Glutamatergic neuron (in vitro differentiated cells): ENCODE results near the gene SERPINA4. TPM values are rescaled to one million over a fixed set of nuclear protein-coding genes. Genes with fewer than 3 reads are reported as not detected.
A peak's percentile ranks its signal among the peaks of the same experiment; 100 is the strongest.
"Not testable (repeated sequence)": the region's sequence is repeated elsewhere in the genome, so short reads cannot be mapped to it uniquely, and the experiment has no call there.

ENCODE experiments used
- DNase-seq: peaks from one replicate; pipeline ENCODE4 v3.0.0; 2022
- H3K27ac Mint-ChIP-seq: one replicate; pipeline ENCODE4 v1.8.0; 2020; ENCODE audit warnings: mild to moderate bottlenecking, mixed read lengths, inconsistent platforms; ENCODE audit not compliant: unreplicated experiment
- H3K27me3 Mint-ChIP-seq: one replicate; pipeline ENCODE4 v1.8.0; 2020; ENCODE audit warnings: mild to moderate bottlenecking, moderate library complexity, mixed read lengths, inconsistent platforms; ENCODE audit not compliant: unreplicated experiment
- H3K36me3 Mint-ChIP-seq: one replicate; pipeline ENCODE4 v1.8.0; 2020; ENCODE audit warnings: mild to moderate bottlenecking, mixed read lengths, inconsistent platforms; ENCODE audit not compliant: unreplicated experiment
- H3K4me1 Mint-ChIP-seq: one replicate; pipeline ENCODE4 v1.8.0; 2020; ENCODE audit warnings: mild to moderate bottlenecking, low read depth, mixed read lengths, inconsistent platforms; ENCODE audit not compliant: unreplicated experiment
- H3K4me3 Mint-ChIP-seq: one replicate; pipeline ENCODE4 v1.8.0; 2020; ENCODE audit warnings: mild to moderate bottlenecking, mixed read lengths, inconsistent platforms; ENCODE audit not compliant: unreplicated experiment
- H3K9me3 Mint-ChIP-seq: one replicate; pipeline ENCODE4 v1.8.0; 2020; ENCODE audit warnings: mild to moderate bottlenecking, moderate library complexity, mixed read lengths, inconsistent platforms; ENCODE audit not compliant: unreplicated experiment
- CTCF ChIP-seq: fragments of 200-600 bp; sonication (generic); IDR thresholded peaks from one replicate; pipeline ENCODE4 v1.5.0; 2021; ENCODE audit not compliant: partially characterized antibody, unreplicated experiment
- total RNA-seq: library from RNA; stranded (reverse); fragmentation: NEBNext Ultra II Directional; extraction: Animal tissue kit (Norgen Biotek cat#: 25700); gene quantifications from one replicate; pipeline ENCODE4 v1.2.1, GENCODE V29; 2021; ENCODE audit not compliant: unreplicated experiment

The SERPINA4 gene
- total RNA-seq, 1 donor from 2014 or later = not detected

DNA sequence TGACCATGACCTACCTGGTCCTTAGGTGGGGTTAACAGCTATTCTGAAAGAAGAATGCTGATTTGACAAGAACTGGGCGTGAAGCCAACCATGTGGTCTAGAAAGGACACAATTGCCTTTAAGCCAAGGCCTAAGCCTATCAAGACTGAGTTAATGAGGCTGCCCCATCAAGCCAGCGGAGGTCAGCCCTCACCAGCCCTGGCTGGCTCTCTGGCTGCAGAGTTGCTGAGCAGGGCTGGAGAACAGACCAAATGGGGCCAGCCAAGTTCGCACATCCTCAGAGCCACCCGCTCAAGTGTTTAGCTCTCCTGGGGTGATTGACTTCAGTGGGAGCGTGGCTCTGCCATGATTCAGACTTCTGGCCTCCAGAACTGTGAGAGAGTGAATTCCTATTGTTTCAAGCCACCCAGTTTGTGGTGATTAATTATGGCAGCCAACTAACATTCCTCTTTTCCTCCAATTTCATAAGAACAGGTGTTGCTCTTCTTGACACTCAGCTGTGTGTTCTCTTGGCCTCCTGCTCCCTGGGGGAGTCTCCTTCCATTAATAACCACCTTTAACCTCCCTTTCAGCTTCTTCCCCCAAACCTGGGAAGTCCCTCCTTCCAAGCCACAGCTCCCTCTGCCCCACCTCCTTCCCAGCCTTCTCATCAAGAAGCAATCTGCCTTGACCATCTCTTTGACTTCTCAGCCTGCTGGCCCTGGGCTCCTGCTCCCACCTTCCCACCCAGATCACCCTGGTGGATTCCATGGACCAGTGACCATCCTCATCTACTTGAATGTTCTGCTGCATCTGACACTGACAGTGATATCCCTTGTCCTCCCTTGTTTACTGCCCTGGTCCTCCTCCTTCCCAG, 14.7 kb downstream of the SERPINA4 start:
- Mint-ChIP-seq H3K4me1 (no peaks in the 10 kb centered on the region), H3K27me3 (no peaks in the 10 kb centered on the region), H3K9me3 (no peaks in the 10 kb centered on the region), H3K27ac (no peak overlapping the region), H3K4me3 (no peak overlapping the region), H3K36me3 (no peaks in the 10 kb centered on the region)
- no peak for TF ChIP-seq CTCF
- DNase-seq = no peak

- not testable (repeated sequence) for H3K27ac Mint-ChIP-seq, H3K9me3 Mint-ChIP-seq, H3K27me3 Mint-ChIP-seq, H3K4me3 Mint-ChIP-seq, H3K36me3 Mint-ChIP-seq, H3K4me1 Mint-ChIP-seq, DNase-seq
Measured at GRCh38 chr14:94577472-94577871, 16.2 kb downstream of the SERPINA4 start.

- Mint-ChIP-seq H3K4me1 (no peaks in the 10 kb centered on the region), H3K9me3 (no peaks in the 10 kb centered on the region), H3K27ac (no peak overlapping the region), H3K4me3 (no peak overlapping the region), H3K27me3 (no peaks in the 10 kb centered on the region), H3K36me3 (no peaks in the 10 kb centered on the region)
- no peak for TF ChIP-seq CTCF
- peak; percentile 0 for DNase-seq
Measured at GRCh38 chr14:94578712-94579111, 17.5 kb downstream of the SERPINA4 start.

- peaks cover 3% of the 10 kb centered on the region for H3K27me3 Mint-ChIP-seq
- no peaks in the 10 kb centered on the region for H3K9me3 Mint-ChIP-seq
- peak; percentile 24 for DNase-seq
- no peak for TF ChIP-seq CTCF
- H3K27ac Mint-ChIP-seq = no peak within 1 kb of the TSS
- no peak within 1 kb of the TSS for H3K4me3 Mint-ChIP-seq
- H3K36me3 Mint-ChIP-seq = peaks cover 6% of the 10 kb centered on the region
- no peaks in the 10 kb centered on the region for H3K4me1 Mint-ChIP-seq
Measured at GRCh38 chr14:94581127-94581999, 20.1 kb downstream of the SERPINA4 start, which contains the start of gene SERPINA5. Gene SERPINA5, plus strand, starts transcription at chr14:94581426. Its CDS starts 5,937 bp downstream, at chr14:94587363.

GRCh38 chr14:94582199-94582750, 21.0 kb downstream of the SERPINA4 start:
- TF ChIP-seq CTCF = no peak
- Mint-ChIP-seq H3K27ac (no peak overlapping the region), H3K4me3 (no peak overlapping the region), H3K27me3 (peaks cover 4% of the 10 kb centered on the region), H3K9me3 (no peaks in the 10 kb centered on the region), H3K36me3 (peaks cover 8% of the 10 kb centered on the region), H3K4me1 (no peaks in the 10 kb centered on the region)
- peak; percentile 0 for DNase-seq
